ENCODE data around the gene METRNL. TPM values are rescaled to one million over a fixed set of nuclear protein-coding genes. Genes with fewer than 3 reads are reported as not detected.

Gene METRNL
- total RNA-seq, 2 experiments from 2014 or later: 16.9 to 23.3 TPM

GRCh38 chr17:83104577-83105505 is 25.4 kb downstream of the METRNL start:
- TF ChIP-seq CTCF (conservative IDR thresholded peaks at IDR 0.05; ENCODE audit: low read length) (no peak), EZH2phosphoT487 (IDR thresholded peaks at IDR 0.05; ENCODE audit: borderline replicate concordance, low read depth, low read length) (no peak)
- no peaks in the 10 kb centered on the region for H3K9me2 ChIP-seq (ENCODE audit: insufficient read depth, low read length)
- H3K4me1 ChIP-seq (ENCODE audit: insufficient read depth, low read length, poor library complexity, severe bottlenecking): peaks cover 29% of the 10 kb centered on the region
- H3K9me3 ChIP-seq (ENCODE audit: low read length): no peaks in the 10 kb centered on the region
- H4K20me1 ChIP-seq (ENCODE audit: insufficient read depth, low read length): no peaks in the 10 kb centered on the region
- H3K4me3 ChIP-seq (ENCODE audit: low read depth, low read length, poor library complexity, severe bottlenecking): no peak overlapping the region
- no peaks in the 10 kb centered on the region for H3K79me2 ChIP-seq (ENCODE audit: insufficient read depth, low read depth, low read length)
- no peak overlapping the region for H3K4me2 ChIP-seq (ENCODE audit: low read length)
- H3K36me3 ChIP-seq (ENCODE audit: insufficient read depth, low read length): no peaks in the 10 kb centered on the region
- BruUV-seq (replicated peaks): no TSS peak
- ChIA-PET CTCF (ENCODE audit: unreplicated experiment) (no interaction called here), POLR2A (no interaction called here)
- H2AFZ ChIP-seq (ENCODE audit: low read length): no peak overlapping the region
- DNase-seq (ENCODE audit: low spot score): no peak
- no peak overlapping the region for H3K27ac ChIP-seq (ENCODE audit: low read depth, low read length, poor library complexity, severe bottlenecking)
- intact Hi-C loops (cut with micrococcal nuclease; ENCODE audit: unreplicated experiment): loop anchor here (5.0 kb wide), 2 partner anchors 138 to 428 kb away; no protein-coding TSS in a partner anchor

GRCh38 chr17:83105512-83105911 is 26.1 kb downstream of the METRNL start:
- no peaks in the 10 kb centered on the region for H3K36me3 ChIP-seq (ENCODE audit: insufficient read depth, low read length)
- no peaks in the 10 kb centered on the region for H3K9me2 ChIP-seq (ENCODE audit: insufficient read depth, low read length)
- intact Hi-C loops (cut with micrococcal nuclease; ENCODE audit: unreplicated experiment): no loop called here

More at GRCh38 chr17:83105512-83105911, 26.1 kb downstream of the METRNL start:
- TF ChIP-seq CTCF (conservative IDR thresholded peaks at IDR 0.05; ENCODE audit: low read length) (no peak), EZH2phosphoT487 (IDR thresholded peaks at IDR 0.05; ENCODE audit: borderline replicate concordance, low read depth, low read length) (no peak)
- POLR2A ChIA-PET: no interaction called here
- H3K4me3 ChIP-seq (ENCODE audit: low read depth, low read length, poor library complexity, severe bottlenecking): no peak overlapping the region
- H4K20me1 ChIP-seq (ENCODE audit: insufficient read depth, low read length): no peaks in the 10 kb centered on the region
- CTCF ChIA-PET (ENCODE audit: unreplicated experiment): no interaction called here
- H2AFZ ChIP-seq (ENCODE audit: low read length): no peak overlapping the region
- H3K4me2 ChIP-seq (ENCODE audit: low read length): no peak overlapping the region
- H3K9me3 ChIP-seq (ENCODE audit: low read length): no peaks in the 10 kb centered on the region
- no peak overlapping the region for H3K27ac ChIP-seq (ENCODE audit: low read depth, low read length, poor library complexity, severe bottlenecking)
- H3K79me2 ChIP-seq (ENCODE audit: insufficient read depth, low read depth, low read length): no peaks in the 10 kb centered on the region
- no peak for DNase-seq (ENCODE audit: low spot score)
- BruUV-seq (replicated peaks): no TSS peak
- H3K4me1 ChIP-seq (ENCODE audit: insufficient read depth, low read length, poor library complexity, severe bottlenecking): peaks cover 22% of the 10 kb centered on the region

Measured in OCI-LY7 (cell line).